Liver (tissue), 3 donors: ENCODE results near the gene PAK4.

Experiments used
- EGR1 ChIP-seq, 2 donors: IDR thresholded peaks; 2 replicates each; pipeline ENCODE4 v1.6.1; 2016 to 2018; ENCODE audit warnings: antibody characterized with exemption in 2 of 2, low read depth in 2 of 2
- GABPA ChIP-seq, 2 donors: IDR thresholded peaks in 1 of 2; conservative IDR thresholded peaks in 1 of 2; 2 replicates each; pipeline ENCODE4 v1.6.1; 2016; ENCODE audit warnings: antibody characterized with exemption in 2 of 2, mild to moderate bottlenecking in 1 of 2, moderate library complexity in 1 of 2
- HNF4G ChIP-seq: IDR thresholded peaks from 2 replicates; pipeline ENCODE4 v1.6.1; 2016; ENCODE audit warnings: antibody characterized with exemption
- JUND ChIP-seq, 2 donors: IDR thresholded peaks; 2 replicates each; pipeline ENCODE4 v1.6.1; 2016; ENCODE audit warnings: antibody characterized with exemption in 2 of 2
- RAD21 ChIP-seq, 2 donors: IDR thresholded peaks; 2 replicates each; pipeline ENCODE4 v1.6.1; 2016; ENCODE audit warnings: antibody characterized with exemption in 2 of 2, mild to moderate bottlenecking in 2 of 2
- RXRA ChIP-seq, 2 donors: IDR thresholded peaks; 2 replicates each; pipeline ENCODE4 v1.6.1; 2017 to 2018; ENCODE audit warnings: antibody characterized with exemption in 2 of 2, mild to moderate bottlenecking in 1 of 2
- TAF1 ChIP-seq: conservative IDR thresholded peaks from 2 replicates; pipeline ENCODE4 v1.6.1; 2016; ENCODE audit warnings: antibody characterized with exemption, mild to moderate bottlenecking
- YY1 ChIP-seq: IDR thresholded peaks from 2 replicates; pipeline ENCODE4 v1.6.1; 2016; ENCODE audit warnings: antibody characterized with exemption, mild to moderate bottlenecking
- TF ChIP-seq, protein P1 (sequence below): IDR thresholded peaks from 2 replicates; pipeline ENCODE4 v1.6.1; 2016; ENCODE audit warnings: antibody characterized with exemption
- TF ChIP-seq, protein P2 (sequence below): fragments of 150-350 bp; IDR thresholded peaks from 2 replicates; pipeline ENCODE4 v1.5.1; 2017; ENCODE audit warnings: improper control_type of control experiment, low read depth, low read length; ENCODE audit not compliant: missing input control
- TF ChIP-seq, protein P3 (sequence below): IDR thresholded peaks from 2 replicates; pipeline ENCODE4 v1.6.1; 2016; ENCODE audit warnings: antibody characterized with exemption
- TF ChIP-seq, protein P4 (sequence below): IDR thresholded peaks from 2 replicates; pipeline ENCODE4 v1.6.1; 2016; ENCODE audit warnings: antibody characterized with exemption, mild to moderate bottlenecking
- donor health status: healthy.
- donor health status: healthy.

DNA sequence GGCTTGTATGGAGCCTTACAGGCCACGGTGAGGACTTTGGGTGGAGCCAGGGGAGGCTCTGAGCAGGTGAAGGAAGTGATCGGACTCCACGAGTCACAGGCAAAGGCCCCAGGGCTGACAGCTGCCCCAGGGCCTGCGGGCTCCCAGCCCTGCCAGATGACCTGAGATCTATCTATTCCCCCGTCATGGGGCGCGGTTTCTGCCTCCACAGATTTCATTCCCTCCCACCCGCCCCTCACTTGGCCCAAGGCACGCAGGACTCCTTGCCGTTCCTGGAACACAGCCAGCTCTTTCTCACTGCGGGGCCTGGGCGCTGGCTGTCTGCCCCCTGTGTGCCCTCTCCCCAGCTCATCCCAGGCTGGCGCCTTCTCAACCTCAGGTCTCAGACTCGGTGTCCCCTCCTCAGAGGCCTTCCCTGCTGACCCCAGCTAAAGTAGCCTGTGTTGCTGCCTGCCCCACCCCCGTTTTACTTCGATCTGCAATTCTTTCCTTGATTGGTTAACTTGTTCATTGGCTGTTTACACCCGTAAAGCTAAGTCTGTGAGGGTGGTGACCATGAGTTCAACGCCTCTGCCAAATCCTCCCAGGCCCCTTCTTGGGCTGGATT, 13.9 kb upstream of the PAK4 start:
- TF ChIP-seq, protein P1, sequence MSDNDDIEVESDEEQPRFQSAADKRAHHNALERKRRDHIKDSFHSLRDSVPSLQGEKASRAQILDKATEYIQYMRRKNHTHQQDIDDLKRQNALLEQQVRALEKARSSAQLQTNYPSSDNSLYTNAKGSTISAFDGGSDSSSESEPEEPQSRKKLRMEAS, result no peak
- no peak for TF ChIP-seq HNF4G
- TF ChIP-seq YY1, result no peak
- TF ChIP-seq, protein P2, sequence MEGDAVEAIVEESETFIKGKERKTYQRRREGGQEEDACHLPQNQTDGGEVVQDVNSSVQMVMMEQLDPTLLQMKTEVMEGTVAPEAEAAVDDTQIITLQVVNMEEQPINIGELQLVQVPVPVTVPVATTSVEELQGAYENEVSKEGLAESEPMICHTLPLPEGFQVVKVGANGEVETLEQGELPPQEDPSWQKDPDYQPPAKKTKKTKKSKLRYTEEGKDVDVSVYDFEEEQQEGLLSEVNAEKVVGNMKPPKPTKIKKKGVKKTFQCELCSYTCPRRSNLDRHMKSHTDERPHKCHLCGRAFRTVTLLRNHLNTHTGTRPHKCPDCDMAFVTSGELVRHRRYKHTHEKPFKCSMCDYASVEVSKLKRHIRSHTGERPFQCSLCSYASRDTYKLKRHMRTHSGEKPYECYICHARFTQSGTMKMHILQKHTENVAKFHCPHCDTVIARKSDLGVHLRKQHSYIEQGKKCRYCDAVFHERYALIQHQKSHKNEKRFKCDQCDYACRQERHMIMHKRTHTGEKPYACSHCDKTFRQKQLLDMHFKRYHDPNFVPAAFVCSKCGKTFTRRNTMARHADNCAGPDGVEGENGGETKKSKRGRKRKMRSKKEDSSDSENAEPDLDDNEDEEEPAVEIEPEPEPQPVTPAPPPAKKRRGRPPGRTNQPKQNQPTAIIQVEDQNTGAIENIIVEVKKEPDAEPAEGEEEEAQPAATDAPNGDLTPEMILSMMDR, result no peak
- no peak for TF ChIP-seq RAD21 (IDR thresholded peaks at IDR 0.05)
- TF ChIP-seq, protein P3, sequence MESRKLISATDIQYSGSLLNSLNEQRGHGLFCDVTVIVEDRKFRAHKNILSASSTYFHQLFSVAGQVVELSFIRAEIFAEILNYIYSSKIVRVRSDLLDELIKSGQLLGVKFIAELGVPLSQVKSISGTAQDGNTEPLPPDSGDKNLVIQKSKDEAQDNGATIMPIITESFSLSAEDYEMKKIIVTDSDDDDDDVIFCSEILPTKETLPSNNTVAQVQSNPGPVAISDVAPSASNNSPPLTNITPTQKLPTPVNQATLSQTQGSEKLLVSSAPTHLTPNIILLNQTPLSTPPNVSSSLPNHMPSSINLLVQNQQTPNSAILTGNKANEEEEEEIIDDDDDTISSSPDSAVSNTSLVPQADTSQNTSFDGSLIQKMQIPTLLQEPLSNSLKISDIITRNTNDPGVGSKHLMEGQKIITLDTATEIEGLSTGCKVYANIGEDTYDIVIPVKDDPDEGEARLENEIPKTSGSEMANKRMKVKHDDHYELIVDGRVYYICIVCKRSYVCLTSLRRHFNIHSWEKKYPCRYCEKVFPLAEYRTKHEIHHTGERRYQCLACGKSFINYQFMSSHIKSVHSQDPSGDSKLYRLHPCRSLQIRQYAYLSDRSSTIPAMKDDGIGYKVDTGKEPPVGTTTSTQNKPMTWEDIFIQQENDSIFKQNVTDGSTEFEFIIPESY, result no peak
- no peak for TF ChIP-seq RXRA (IDR thresholded peaks at IDR 0.05)
- TF ChIP-seq JUND (IDR thresholded peaks at IDR 0.05), result no peak
- no peak for TF ChIP-seq GABPA (IDR thresholded peaks at IDR 0.05 in 1 of 2, conservative IDR thresholded peaks at IDR 0.05 in 1 of 2)
- no peak for TF ChIP-seq EGR1 (IDR thresholded peaks at IDR 0.05; ENCODE audit: low read depth in 2 of 2)
- TF ChIP-seq, protein P4, sequence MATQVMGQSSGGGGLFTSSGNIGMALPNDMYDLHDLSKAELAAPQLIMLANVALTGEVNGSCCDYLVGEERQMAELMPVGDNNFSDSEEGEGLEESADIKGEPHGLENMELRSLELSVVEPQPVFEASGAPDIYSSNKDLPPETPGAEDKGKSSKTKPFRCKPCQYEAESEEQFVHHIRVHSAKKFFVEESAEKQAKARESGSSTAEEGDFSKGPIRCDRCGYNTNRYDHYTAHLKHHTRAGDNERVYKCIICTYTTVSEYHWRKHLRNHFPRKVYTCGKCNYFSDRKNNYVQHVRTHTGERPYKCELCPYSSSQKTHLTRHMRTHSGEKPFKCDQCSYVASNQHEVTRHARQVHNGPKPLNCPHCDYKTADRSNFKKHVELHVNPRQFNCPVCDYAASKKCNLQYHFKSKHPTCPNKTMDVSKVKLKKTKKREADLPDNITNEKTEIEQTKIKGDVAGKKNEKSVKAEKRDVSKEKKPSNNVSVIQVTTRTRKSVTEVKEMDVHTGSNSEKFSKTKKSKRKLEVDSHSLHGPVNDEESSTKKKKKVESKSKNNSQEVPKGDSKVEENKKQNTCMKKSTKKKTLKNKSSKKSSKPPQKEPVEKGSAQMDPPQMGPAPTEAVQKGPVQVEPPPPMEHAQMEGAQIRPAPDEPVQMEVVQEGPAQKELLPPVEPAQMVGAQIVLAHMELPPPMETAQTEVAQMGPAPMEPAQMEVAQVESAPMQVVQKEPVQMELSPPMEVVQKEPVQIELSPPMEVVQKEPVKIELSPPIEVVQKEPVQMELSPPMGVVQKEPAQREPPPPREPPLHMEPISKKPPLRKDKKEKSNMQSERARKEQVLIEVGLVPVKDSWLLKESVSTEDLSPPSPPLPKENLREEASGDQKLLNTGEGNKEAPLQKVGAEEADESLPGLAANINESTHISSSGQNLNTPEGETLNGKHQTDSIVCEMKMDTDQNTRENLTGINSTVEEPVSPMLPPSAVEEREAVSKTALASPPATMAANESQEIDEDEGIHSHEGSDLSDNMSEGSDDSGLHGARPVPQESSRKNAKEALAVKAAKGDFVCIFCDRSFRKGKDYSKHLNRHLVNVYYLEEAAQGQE, result no peak
- no peak for TF ChIP-seq TAF1
